ENCODE measurements around the gene APOO. TPM values are rescaled to one million over a fixed set of nuclear protein-coding genes. Genes with fewer than 3 reads are reported as not detected.
"Not testable (repeated sequence)": the region's sequence is repeated elsewhere in the genome, so short reads cannot be mapped to it uniquely, and the experiment has no call there.

The APOO gene
- total RNA-seq, 1 experiment from 2014 or later = 37.4 TPM

- H3K9me2 ChIP-seq (replicated peaks; ENCODE audit: insufficient read depth, low read length) = no peaks in the 10 kb centered on the region
- DNase-seq = no peak
- no peaks in the 10 kb centered on the region for H3K27me3 ChIP-seq (ENCODE audit: low read length)
- no peak overlapping the region for H3K4me2 ChIP-seq (ENCODE audit: low read depth, low read length, poor library complexity, severe bottlenecking)
- H3K9me3 ChIP-seq (ENCODE audit: low read length) = no peaks in the 10 kb centered on the region
- H4K20me1 ChIP-seq (ENCODE audit: insufficient read depth, low read depth, low read length) = no peaks in the 10 kb centered on the region
- H3K4me3 ChIP-seq (ENCODE audit: low read length) = no peak overlapping the region
- no peaks in the 10 kb centered on the region for H3K36me3 ChIP-seq (ENCODE audit: insufficient read depth, low read length)
- H2AFZ ChIP-seq (ENCODE audit: low read length) = no peak overlapping the region
- no peak overlapping the region for H3K9ac ChIP-seq (ENCODE audit: low read length)
- peaks cover 48% of the 10 kb centered on the region for H3K79me2 ChIP-seq (ENCODE audit: low read length)
- no peak overlapping the region for H3K27ac ChIP-seq (ENCODE audit: low read length)
- H3K4me1 ChIP-seq (ENCODE audit: low read length) = peaks cover 33% of the 10 kb centered on the region
Measured at GRCh38 chrX:23900220-23900797, 7.4 kb downstream of the APOO start.

DNA sequence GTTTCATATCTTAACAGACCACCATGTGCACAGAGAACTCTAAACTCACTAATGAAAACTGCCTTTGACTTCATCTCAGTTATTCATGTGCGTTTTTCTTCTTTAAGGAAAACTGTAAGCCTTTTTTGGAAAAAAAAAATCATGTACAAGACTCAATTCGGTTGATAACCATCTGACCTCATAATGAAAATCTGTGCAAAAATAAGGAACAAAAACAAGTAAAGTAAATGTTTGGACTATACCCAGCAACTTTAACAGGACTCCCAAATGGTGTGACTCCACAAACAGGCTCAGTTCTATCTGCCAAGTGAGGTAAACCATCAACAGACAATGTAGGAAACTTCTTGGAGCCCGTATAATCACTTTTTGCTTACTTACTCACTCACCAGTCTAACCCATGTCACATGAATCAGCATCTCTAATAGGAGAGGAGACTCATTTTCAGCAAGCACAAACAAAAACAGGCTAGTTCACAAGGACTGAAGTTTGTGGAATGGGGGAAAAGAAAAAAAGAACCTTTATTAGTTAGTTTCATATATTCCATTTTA lies 9.3 kb downstream of the APOO start:
- Histone ChIP-seq H3K4me2 (ENCODE audit: low read depth, low read length, poor library complexity, severe bottlenecking) (no peak overlapping the region), H2AFZ (ENCODE audit: low read length) (no peak overlapping the region), H3K9me3 (ENCODE audit: low read length) (no peaks in the 10 kb centered on the region), H3K9ac (ENCODE audit: low read length) (no peak overlapping the region), H3K4me3 (ENCODE audit: low read length) (no peak overlapping the region), H3K36me3 (ENCODE audit: insufficient read depth, low read length) (no peaks in the 10 kb centered on the region), H3K79me2 (ENCODE audit: low read length) (peaks cover 48% of the 10 kb centered on the region), H4K20me1 (ENCODE audit: insufficient read depth, low read depth, low read length) (no peaks in the 10 kb centered on the region), H3K9me2 (replicated peaks; ENCODE audit: insufficient read depth, low read length) (no peaks in the 10 kb centered on the region), H3K27ac (ENCODE audit: low read length) (no peak overlapping the region), H3K4me1 (ENCODE audit: low read length) (peaks cover 28% of the 10 kb centered on the region), H3K27me3 (ENCODE audit: low read length) (no peaks in the 10 kb centered on the region)
- DNase-seq = no peak

- Histone ChIP-seq H3K36me3 (ENCODE audit: insufficient read depth, low read length) (no peaks in the 10 kb centered on the region), H3K9me3 (ENCODE audit: low read length) (no peaks in the 10 kb centered on the region), H3K4me2 (ENCODE audit: low read depth, low read length, poor library complexity, severe bottlenecking) (no peak overlapping the region), H3K79me2 (ENCODE audit: low read length) (peaks cover 48% of the 10 kb centered on the region), H3K27ac (ENCODE audit: low read length) (no peak overlapping the region), H4K20me1 (ENCODE audit: insufficient read depth, low read depth, low read length) (no peaks in the 10 kb centered on the region), H3K4me1 (ENCODE audit: low read length) (peaks cover 21% of the 10 kb centered on the region), H2AFZ (ENCODE audit: low read length) (no peak overlapping the region), H3K9ac (ENCODE audit: low read length) (no peak overlapping the region), H3K9me2 (replicated peaks; ENCODE audit: insufficient read depth, low read length) (no peaks in the 10 kb centered on the region), H3K27me3 (ENCODE audit: low read length) (no peaks in the 10 kb centered on the region), H3K4me3 (ENCODE audit: low read length) (no peak overlapping the region)
- DNase-seq = no peak
Measured at GRCh38 chrX:23896981-23897380, 10.8 kb downstream of the APOO start.

GRCh38 chrX:23896539-23896938 lies 11.2 kb downstream of the APOO start:
- H3K9me2 ChIP-seq (replicated peaks; ENCODE audit: insufficient read depth, low read length); H2AFZ ChIP-seq (ENCODE audit: low read length); H3K9me3 ChIP-seq (ENCODE audit: low read length); H3K9ac ChIP-seq (ENCODE audit: low read length); H3K27ac ChIP-seq (ENCODE audit: low read length); H3K36me3 ChIP-seq (ENCODE audit: insufficient read depth, low read length); DNase-seq; H4K20me1 ChIP-seq (ENCODE audit: insufficient read depth, low read depth, low read length); H3K4me3 ChIP-seq (ENCODE audit: low read length); H3K27me3 ChIP-seq (ENCODE audit: low read length); H3K4me2 ChIP-seq (ENCODE audit: low read depth, low read length, poor library complexity, severe bottlenecking): not testable (repeated sequence)
- peaks cover 47% of the 10 kb centered on the region for H3K79me2 ChIP-seq (ENCODE audit: low read length)
- peaks cover 17% of the 10 kb centered on the region for H3K4me1 ChIP-seq (ENCODE audit: low read length)

DNA sequence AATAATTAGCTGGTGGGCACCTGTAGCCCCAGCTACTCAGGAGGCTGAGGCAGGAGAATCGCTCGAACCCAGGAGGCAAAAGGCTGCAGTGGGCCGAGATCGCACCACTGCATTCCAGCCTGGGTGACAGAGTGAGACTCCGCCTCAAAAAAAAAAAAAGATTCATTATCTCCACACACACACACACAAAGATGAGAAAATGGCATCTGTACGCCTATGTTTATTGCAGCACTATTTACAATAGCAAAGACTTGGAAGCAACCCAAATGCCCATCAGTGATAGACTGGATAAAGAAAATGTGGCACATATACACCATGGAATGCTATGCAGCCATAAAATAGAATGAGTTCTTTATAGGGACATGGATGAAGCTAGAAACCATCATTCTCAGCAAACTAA lies 12.7 kb downstream of the APOO start:
- not testable (repeated sequence) for H3K4me3 ChIP-seq (ENCODE audit: low read length); H3K4me1 ChIP-seq (ENCODE audit: low read length); H3K9ac ChIP-seq (ENCODE audit: low read length); DNase-seq; H2AFZ ChIP-seq (ENCODE audit: low read length); H3K27me3 ChIP-seq (ENCODE audit: low read length); H3K4me2 ChIP-seq (ENCODE audit: low read depth, low read length, poor library complexity, severe bottlenecking); H3K9me3 ChIP-seq (ENCODE audit: low read length); H3K27ac ChIP-seq (ENCODE audit: low read length); H3K9me2 ChIP-seq (replicated peaks; ENCODE audit: insufficient read depth, low read length); H4K20me1 ChIP-seq (ENCODE audit: insufficient read depth, low read depth, low read length); H3K36me3 ChIP-seq (ENCODE audit: insufficient read depth, low read length)
- H3K79me2 ChIP-seq (ENCODE audit: low read length) = peaks cover 33% of the 10 kb centered on the region

GRCh38 chrX:23890933-23891332 lies 16.8 kb downstream of the APOO start:
- Histone ChIP-seq H3K4me2 (ENCODE audit: low read depth, low read length, poor library complexity, severe bottlenecking) (no peak overlapping the region), H4K20me1 (ENCODE audit: insufficient read depth, low read depth, low read length) (no peaks in the 10 kb centered on the region), H3K4me3 (ENCODE audit: low read length) (no peak overlapping the region), H2AFZ (ENCODE audit: low read length) (no peak overlapping the region), H3K79me2 (ENCODE audit: low read length) (peaks cover 13% of the 10 kb centered on the region), H3K4me1 (ENCODE audit: low read length) (peaks cover 5% of the 10 kb centered on the region; the same call in 1 of the 2 replicates), H3K36me3 (ENCODE audit: insufficient read depth, low read length) (no peaks in the 10 kb centered on the region), H3K9me3 (ENCODE audit: low read length) (no peaks in the 10 kb centered on the region), H3K27me3 (ENCODE audit: low read length) (no peaks in the 10 kb centered on the region), H3K27ac (ENCODE audit: low read length) (no peak overlapping the region), H3K9me2 (replicated peaks; ENCODE audit: insufficient read depth, low read length) (no peaks in the 10 kb centered on the region), H3K9ac (ENCODE audit: low read length) (no peak overlapping the region)
- no peak for DNase-seq

GRCh38 chrX:23888887-23889501 lies 18.7 kb downstream of the APOO start:
- no peak overlapping the region; the same call in 1 of the 2 replicates for H3K27ac ChIP-seq (ENCODE audit: low read length)
- H3K36me3 ChIP-seq (ENCODE audit: insufficient read depth, low read length) = no peaks in the 10 kb centered on the region
- no peaks in the 10 kb centered on the region for H3K9me3 ChIP-seq (ENCODE audit: low read length)
- no peak overlapping the region for H2AFZ ChIP-seq (ENCODE audit: low read length)
- H3K9me2 ChIP-seq (replicated peaks; ENCODE audit: insufficient read depth, low read length) = no peaks in the 10 kb centered on the region
- H3K4me3 ChIP-seq (ENCODE audit: low read length) = no peak overlapping the region
- no peaks in the 10 kb centered on the region for H3K27me3 ChIP-seq (ENCODE audit: low read length)
- H3K4me2 ChIP-seq (ENCODE audit: low read depth, low read length, poor library complexity, severe bottlenecking) = no peak overlapping the region
- no peak overlapping the region for H3K9ac ChIP-seq (ENCODE audit: low read length)
- no peak for DNase-seq
- H4K20me1 ChIP-seq (ENCODE audit: insufficient read depth, low read depth, low read length) = no peaks in the 10 kb centered on the region
- peaks cover 18% of the 10 kb centered on the region for H3K79me2 ChIP-seq (ENCODE audit: low read length)
- peaks cover 5% of the 10 kb centered on the region; the same call in 1 of the 2 replicates for H3K4me1 ChIP-seq (ENCODE audit: low read length)

- H3K79me2 ChIP-seq (ENCODE audit: low read length) = peaks cover 18% of the 10 kb centered on the region
- DNase-seq = no peak
- H2AFZ ChIP-seq (ENCODE audit: low read length) = no peak overlapping the region
- H3K4me2 ChIP-seq (ENCODE audit: low read depth, low read length, poor library complexity, severe bottlenecking) = no peak overlapping the region
- peaks cover 5% of the 10 kb centered on the region; the same call in 1 of the 2 replicates for H3K4me1 ChIP-seq (ENCODE audit: low read length)
- H3K9me2 ChIP-seq (replicated peaks; ENCODE audit: insufficient read depth, low read length) = no peaks in the 10 kb centered on the region
- no peaks in the 10 kb centered on the region for H4K20me1 ChIP-seq (ENCODE audit: insufficient read depth, low read depth, low read length)
- H3K9me3 ChIP-seq (ENCODE audit: low read length) = no peaks in the 10 kb centered on the region
- H3K9ac ChIP-seq (ENCODE audit: low read length) = no peak overlapping the region
- no peak overlapping the region for H3K27ac ChIP-seq (ENCODE audit: low read length)
- H3K27me3 ChIP-seq (ENCODE audit: low read length) = no peaks in the 10 kb centered on the region
- H3K36me3 ChIP-seq (ENCODE audit: insufficient read depth, low read length) = no peaks in the 10 kb centered on the region
- H3K4me3 ChIP-seq (ENCODE audit: low read length) = no peak overlapping the region
Measured at GRCh38 chrX:23887918-23888317, 19.8 kb downstream of the APOO start.
